H1 (cell line): ENCODE data around the gene EML1. TPM values are rescaled to one million over a fixed set of nuclear protein-coding genes. Genes with fewer than 3 reads are reported as not detected.

Source experiments
- CTCF ChIA-PET: fragments of 300-600 bp; sonication (Branson Sonifier 250); formaldehyde crosslinking; loops from one replicate; lab custom pipeline; 2021; ENCODE audit not compliant: partially characterized antibody; lab: Charles Lee
- POLR2A ChIA-PET: fragments of 300-600 bp; sonication (Branson Sonifier 250); formaldehyde crosslinking; loops from one replicate; lab custom pipeline; 2021; ENCODE audit warnings: inconsistent platforms; ENCODE audit not compliant: partially characterized antibody; lab: Charles Lee
- DNase-seq, 2 experiments: peaks; one replicate each; pipeline versions ENCODE4 v3.0.0 to v3.0.0-alpha.2; 2010 to 2022; ENCODE audit warnings: low spot score in 2 of 2, low read depth in 1 of 2, mixed read lengths in 1 of 2
- FAIRE-seq: peaks from 2 replicates; lab custom pipeline; 2011; peaks lifted over from hg19 to GRCh38; lab: Jason Lieb, UNC
- H2AFZ ChIP-seq: 2 replicates; pipeline ENCODE4 v1.8.1; 2012; ENCODE audit warnings: low read length, inconsistent platforms
- H2AK5ac ChIP-seq: 2 replicates; pipeline ENCODE4 v1.6.1; 2013; ENCODE audit warnings: low read depth, low read length
- H2BK120ac ChIP-seq: replicated peaks from 2 replicates; pipeline ENCODE3; 2013; ENCODE audit warnings: low read depth, low read length, inconsistent platforms
- H2BK12ac ChIP-seq: 2 replicates; pipeline ENCODE4 v1.6.1; 2013; ENCODE audit warnings: low read depth, low read length
- H2BK15ac ChIP-seq: 2 replicates; pipeline ENCODE4 v1.6.1; 2013; ENCODE audit warnings: low read length
- H2BK20ac ChIP-seq: 2 replicates; pipeline ENCODE4 v1.6.1; 2013; ENCODE audit warnings: low read length
- H2BK5ac ChIP-seq: 2 replicates; pipeline ENCODE4 v1.6.1; 2013; ENCODE audit warnings: low read depth, low read length
- H3K14ac ChIP-seq: 2 replicates; pipeline ENCODE4 v1.6.1; 2013; ENCODE audit warnings: inconsistent platforms; ENCODE audit not compliant: insufficient read length
- H3K18ac ChIP-seq: 2 replicates; pipeline ENCODE4 v1.6.1; 2013; ENCODE audit warnings: low read length; ENCODE audit errors: extremely low read depth
- H3K23ac ChIP-seq: 2 replicates; pipeline ENCODE4 v1.6.1; 2013; ENCODE audit warnings: inconsistent platforms; ENCODE audit not compliant: insufficient read length
- H3K23me2 ChIP-seq: 2 replicates; pipeline ENCODE4 v1.6.1; 2013; ENCODE audit warnings: low read depth, low read length
- H3K27ac ChIP-seq: 2 replicates; pipeline ENCODE4 v1.6.1; 2011; ENCODE audit warnings: low read depth, low read length, inconsistent platforms
- H3K27me3 ChIP-seq, 4 experiments: replicated peaks in 1 of 4; 1 replicate in 1 of 4; 2 replicates in 3 of 4; pipeline versions ENCODE4 v1.6.1 to v1.8.1; 2011 to 2013; ENCODE audit warnings: low read length in 3 of 4, mild to moderate bottlenecking in 3 of 4, inconsistent platforms in 2 of 4, mixed read lengths in 2 of 4, moderate library complexity in 1 of 4; ENCODE audit not compliant: control insufficient read depth in 3 of 4, insufficient read depth in 3 of 4; ENCODE audit errors: extremely low read depth in 1 of 4
- H3K36me3 ChIP-seq, 4 experiments: 2 replicates each; pipeline versions ENCODE4 v1.6.1 to v1.8.1; 2011 to 2013; ENCODE audit warnings: mild to moderate bottlenecking in 4 of 4, low read length in 3 of 4, moderate library complexity in 2 of 4, control low read depth in 1 of 4, inconsistent platforms in 1 of 4; ENCODE audit not compliant: insufficient read depth in 4 of 4, control insufficient read depth in 2 of 4
- H3K4ac ChIP-seq: replicated peaks from 2 replicates; pipeline ENCODE3; 2013; ENCODE audit warnings: low read length, low read depth, mixed read lengths, inconsistent platforms; ENCODE audit not compliant: insufficient read length
- H3K4me1 ChIP-seq, 4 experiments: replicated peaks in 1 of 4; 1 replicate in 1 of 4; 2 replicates in 3 of 4; pipeline versions ENCODE4 v1.6.1 to v1.8.1; 2011 to 2013; ENCODE audit warnings: low read length in 3 of 4, inconsistent platforms in 2 of 4, mixed read lengths in 1 of 4; ENCODE audit not compliant: insufficient read depth in 4 of 4, control insufficient read depth in 3 of 4
- H3K4me2 ChIP-seq, 2 experiments: 2 replicates each; pipeline versions ENCODE4 v1.6.1 to v1.8.1; 2011 to 2013; ENCODE audit warnings: low read depth in 2 of 2, low read length in 2 of 2, control low read depth in 1 of 2, inconsistent platforms in 1 of 2, mild to moderate bottlenecking in 1 of 2; ENCODE audit not compliant: insufficient read depth in 1 of 2
- H3K4me3 ChIP-seq, 4 experiments: fragments of 200-600, 300-600 bp in 1 of 4; sonication (generic), shearing (Covaris generic), sonication (Bioruptor Twin) in 1 of 4; 2 replicates each; pipeline versions ENCODE4 v1.5.1 to v1.8.1; 2011 to 2016; ENCODE audit warnings: low read length in 4 of 4, low read depth in 3 of 4, control low read depth in 2 of 4, inconsistent platforms in 2 of 4, mild to moderate bottlenecking in 2 of 4, mixed read lengths in 1 of 4, moderate library complexity in 1 of 4; ENCODE audit not compliant: insufficient read depth in 2 of 4; ENCODE audit errors: extremely low read depth in 1 of 4
- H3K56ac ChIP-seq: replicated peaks from 2 replicates; pipeline ENCODE3; 2013; ENCODE audit warnings: low read depth, mild to moderate bottlenecking, mixed read lengths, low read length, inconsistent platforms; ENCODE audit not compliant: insufficient read length
- H3K79me1 ChIP-seq: 2 replicates; pipeline ENCODE4 v1.6.1; 2013; ENCODE audit warnings: low read depth, low read length, control low read depth
- H3K79me2 ChIP-seq, 2 experiments: 2 replicates each; pipeline versions ENCODE4 v1.6.1 to v1.8.1; 2012 to 2013; ENCODE audit warnings: low read length in 2 of 2, mild to moderate bottlenecking in 2 of 2, inconsistent platforms in 1 of 2; ENCODE audit not compliant: insufficient read depth in 2 of 2, control insufficient read depth in 1 of 2
- H3K9ac ChIP-seq, 4 experiments: replicated peaks in 1 of 4; 1 replicate in 1 of 4; 2 replicates in 3 of 4; pipeline versions ENCODE4 v1.6.1 to v1.8.1; 2011 to 2013; ENCODE audit warnings: low read depth in 3 of 4, low read length in 3 of 4, control low read depth in 2 of 4, mild to moderate bottlenecking in 2 of 4, moderate library complexity in 2 of 4, inconsistent platforms in 1 of 4; ENCODE audit errors: extremely low read depth in 1 of 4
- H3K9me3 ChIP-seq, 2 experiments: 2 replicates each; pipeline versions ENCODE4 v1.6.1 to v1.8.1; 2012 to 2013; ENCODE audit warnings: mild to moderate bottlenecking in 2 of 2, moderate library complexity in 2 of 2, control low read depth in 1 of 2, inconsistent platforms in 1 of 2, low read depth in 1 of 2, low read length in 1 of 2, mixed read lengths in 1 of 2; ENCODE audit not compliant: insufficient read depth in 2 of 2
- H4K20me1 ChIP-seq, 2 experiments: replicated peaks in 1 of 2; 2 replicates each; pipeline versions ENCODE3 to v1.8.1; 2011 to 2013; ENCODE audit warnings: inconsistent platforms in 2 of 2, low read length in 2 of 2, mild to moderate bottlenecking in 1 of 2; ENCODE audit not compliant: insufficient read depth in 2 of 2, control insufficient read depth in 1 of 2
- H4K5ac ChIP-seq: 2 replicates; pipeline ENCODE4 v1.6.1; 2013; ENCODE audit warnings: low read length, low read depth, mixed read lengths, inconsistent platforms; ENCODE audit not compliant: insufficient read length
- H4K8ac ChIP-seq: 2 replicates; pipeline ENCODE4 v1.8.0; 2013; ENCODE audit warnings: mild to moderate bottlenecking, moderate library complexity, low read length, inconsistent platforms; ENCODE audit not compliant: insufficient read depth; ENCODE audit errors: extremely low read depth
- H4K91ac ChIP-seq: replicated peaks from 2 replicates; pipeline ENCODE3; 2013; ENCODE audit warnings: low read length, mixed read lengths, inconsistent platforms; ENCODE audit not compliant: insufficient read length
- CBX5 ChIP-seq: fragments of 300-800, 300-1000 bp; sonication (generic); IDR thresholded peaks from 2 replicates; pipeline ENCODE4 v1.7.1; 2016; ENCODE audit warnings: antibody characterized with exemption, low read length, low read depth
- CTBP2 ChIP-seq: IDR thresholded peaks from 2 replicates; pipeline ENCODE4 v1.7.0; 2011; ENCODE audit warnings: borderline replicate concordance, mild to moderate bottlenecking, moderate library complexity, mixed read lengths, low read length; ENCODE audit not compliant: insufficient read depth, insufficient read length
- FOSL1 ChIP-seq: IDR thresholded peaks from 2 replicates; pipeline ENCODE4 v1.6.1; 2011; ENCODE audit warnings: mild to moderate bottlenecking, low read depth, low read length, moderate library complexity; ENCODE audit not compliant: insufficient read depth
- HDAC2 ChIP-seq, 2 experiments: fragments of 300-600 bp in 1 of 2; sonication (generic) in 1 of 2; IDR thresholded peaks; 2 replicates each; pipeline ENCODE4 v1.6.1; 2011 to 2012; ENCODE audit warnings: low read depth in 2 of 2, low read length in 2 of 2, mild to moderate bottlenecking in 2 of 2, moderate library complexity in 2 of 2, borderline replicate concordance in 1 of 2, inconsistent platforms in 1 of 2
- KDM1A ChIP-seq: fragments of 200-600, 300-600 bp; sonication (generic); IDR thresholded peaks from 2 replicates; pipeline ENCODE4 v1.7.1; 2016; ENCODE audit warnings: mild to moderate bottlenecking, low read length, borderline replicate concordance
- MAFK ChIP-seq: IDR thresholded peaks from 2 replicates; pipeline ENCODE4 v1.6.1; 2012; ENCODE audit warnings: low read depth, mild to moderate bottlenecking, improper control_type of control experiment, low read length
- POU5F1 ChIP-seq: IDR thresholded peaks from 2 replicates; pipeline ENCODE4 v1.6.1; 2011; ENCODE audit warnings: low read depth, mild to moderate bottlenecking, low read length, moderate library complexity
- RXRA ChIP-seq: IDR thresholded peaks from 2 replicates; pipeline ENCODE4 v1.6.1; 2011; ENCODE audit warnings: low read depth, mild to moderate bottlenecking, low read length, moderate library complexity; ENCODE audit not compliant: insufficient read depth
- SP2 ChIP-seq: IDR thresholded peaks from 2 replicates; pipeline ENCODE4 v1.6.1; 2012; ENCODE audit warnings: mild to moderate bottlenecking, low read length, inconsistent platforms
- SRF ChIP-seq: IDR thresholded peaks from 2 replicates; pipeline ENCODE4 v1.6.1; 2011; ENCODE audit warnings: mild to moderate bottlenecking, low read depth, low read length, moderate library complexity
- SUZ12 ChIP-seq: fragments of 200-600 bp; sonication (generic); IDR thresholded peaks from 2 replicates; pipeline ENCODE4 v1.6.1; 2012; ENCODE audit warnings: mild to moderate bottlenecking, inconsistent platforms, low read length, moderate library complexity, mixed read lengths
- TEAD4 ChIP-seq: IDR thresholded peaks from 2 replicates; pipeline ENCODE4 v1.6.1; 2012; ENCODE audit warnings: low read depth, low read length, inconsistent platforms, mixed read lengths
- YY1 ChIP-seq: IDR thresholded peaks from 2 replicates; pipeline ENCODE4 v1.6.1; 2011; ENCODE audit warnings: low read depth, mild to moderate bottlenecking, low read length
- WGBS, 2 experiments: shearing (Covaris generic) in 1 of 2; methylation state at CpG; one replicate each; pipeline versions ENCODE4 v1.1.6 to v1.1.7; 2013 to 2015; ENCODE audit warnings: low lambda C conversion rate in 2 of 2, mixed read lengths in 2 of 2, inconsistent platforms in 1 of 2, low coverage in 1 of 2, missing lambda C conversion rate in 1 of 2; ENCODE audit not compliant: insufficient replicate concordance in 2 of 2, insufficient coverage in 1 of 2, insufficient read length in 1 of 2; ENCODE audit errors: extremely low coverage in 1 of 2, missing lambda C conversion rate in 1 of 2; 5-methylcytosine and 5-hydroxymethylcytosine counted together
- polyA plus RNA-seq, 7 experiments: library from polyadenylated mRNA; depleted of rRNA in 3 of 7; stranded (reverse) in 5 of 7; unstranded in 2 of 7; fragments of >200 nt in 5 of 7; fragments of 200-250 nt in 2 of 7; gene quantifications; 1 replicate in 5 of 7; 2 replicates in 1 of 7; 4 replicates in 1 of 7; pipeline versions ENCODE4 v1.2.1 to v1.2.3, GENCODE V29; 2011 to 2013; ENCODE audit warnings: missing spikeins in 2 of 7, mixed read lengths in 2 of 7
- total RNA-seq: library from RNA; stranded (reverse); fragmentation: NEBNext Ultra II Directional; extraction: Animal tissue kit (Norgen Biotek cat#: 25700); gene quantifications from 2 replicates; pipeline ENCODE4 v1.2.1, GENCODE V29; 2021
- TF ChIP-seq, protein P1 (sequence below): IDR thresholded peaks from 2 replicates; pipeline ENCODE4 v1.6.1; 2012; ENCODE audit warnings: inconsistent platforms

Gene EML1
- total and polyA plus RNA-seq, 2 of the 8 experiments (the other 6 are each of a cell fraction or from before 2014, with no cell fraction given): 11.1 to 24.7 TPM

DNA sequence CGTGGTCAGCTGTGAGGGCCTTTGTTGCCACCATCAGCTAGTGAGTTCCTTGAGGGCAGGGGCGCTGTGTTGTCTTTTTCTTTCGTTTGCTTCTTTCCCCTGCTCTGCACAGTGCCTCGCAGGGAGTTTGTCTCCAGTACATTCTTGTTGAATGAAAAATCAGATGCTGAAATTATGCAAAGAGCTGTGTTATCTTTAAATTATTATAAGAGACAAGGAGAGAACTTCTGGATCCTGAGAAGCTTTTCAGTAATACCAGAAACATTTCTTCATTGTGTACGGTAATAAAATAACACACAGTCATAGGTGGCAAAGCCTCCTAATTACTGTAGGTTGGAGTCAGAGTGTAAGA is 14.9 kb downstream of the EML1 start:
- Histone ChIP-seq H3K23me2 (no peaks in the 10 kb centered on the region), H2BK15ac (no peak overlapping the region), H3K4me2 (no peak overlapping the region), H2AFZ (no peak overlapping the region), H3K27ac (no peak overlapping the region), H3K23ac (no peak overlapping the region), H3K14ac (no peak overlapping the region), H3K9me3 (no peaks in the 10 kb centered on the region), H3K79me1 (peaks cover 8% of the 10 kb centered on the region), H3K27me3 (no peaks in the 10 kb centered on the region), H3K4me1 (no peaks in the 10 kb centered on the region; a peak in 1 of 7 replicates), H3K56ac (no peak overlapping the region), H3K4me3 (no peak overlapping the region), H4K91ac (no peak overlapping the region), H2BK12ac (no peak overlapping the region), H3K18ac (no peak overlapping the region), H3K9ac (no peak overlapping the region; a peak in 1 of 7 replicates), H2BK20ac (no peak overlapping the region), H4K8ac (no peak overlapping the region), H3K79me2 (peaks cover 0 to 8% of the 10 kb centered on the region in 2 experiments; a peak in 1 of 4 replicates), H3K36me3 (no peaks in the 10 kb centered on the region), H4K20me1 (peaks cover 2% of the 10 kb centered on the region in 2 experiments), H2BK120ac (no peak overlapping the region), H4K5ac (no peak overlapping the region), H2AK5ac (no peak overlapping the region), H2BK5ac (no peak overlapping the region), H3K4ac (no peak overlapping the region)
- ChIA-PET POLR2A (no interaction called here), CTCF (interaction anchor here (0.7 to 2.8 kb wide), 17 partner anchors 9 to 139 kb away, joined by 3 to 18 read pairs (median 6); no protein-coding TSS in a partner anchor)
- FAIRE-seq: no peak
- TF ChIP-seq KDM1A: no peak
- TF ChIP-seq TEAD4: no peak
- TF ChIP-seq YY1: no peak
- no peak for TF ChIP-seq HDAC2 (IDR thresholded peaks at IDR 0.05; ENCODE audit: borderline replicate concordance in 1 of 2, low read depth in 2 of 2, low read length in 2 of 2)
- no peak for TF ChIP-seq SP2
- TF ChIP-seq RXRA: no peak
- TF ChIP-seq FOSL1: no peak
- no peak for TF ChIP-seq CBX5
- TF ChIP-seq CTBP2: no peak
- TF ChIP-seq POU5F1: no peak
- TF ChIP-seq MAFK: no peak
- no peak for TF ChIP-seq SRF
- TF ChIP-seq SUZ12: no peak
- TF ChIP-seq, protein P1, sequence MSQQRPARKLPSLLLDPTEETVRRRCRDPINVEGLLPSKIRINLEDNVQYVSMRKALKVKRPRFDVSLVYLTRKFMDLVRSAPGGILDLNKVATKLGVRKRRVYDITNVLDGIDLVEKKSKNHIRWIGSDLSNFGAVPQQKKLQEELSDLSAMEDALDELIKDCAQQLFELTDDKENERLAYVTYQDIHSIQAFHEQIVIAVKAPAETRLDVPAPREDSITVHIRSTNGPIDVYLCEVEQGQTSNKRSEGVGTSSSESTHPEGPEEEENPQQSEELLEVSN: no peak
- 92% methylated on average over 5 of the region's 5 CpGs; no CpG with 5 or more reads in 1 of the 2 experiments for WGBS, 2 experiments
- no peak for DNase-seq
